Testis (tissue), 2 donors: ENCODE data around the gene LRTM2.

Experiments used
- CTCF ChIP-seq, 3 experiments: fragments of 450-650 bp in 2 of 3; fragments of 200-600 bp in 1 of 3; sonication (generic) in 1 of 3; IDR thresholded peaks; one replicate each; pipeline ENCODE4 v1.5.1; 2016 to 2019; ENCODE audit warnings: antibody characterized with exemption in 3 of 3, mild to moderate bottlenecking in 2 of 3, moderate library complexity in 1 of 3
- POLR2A ChIP-seq: fragments of 450-650 bp; IDR thresholded peaks from one replicate; pipeline ENCODE4 v1.6.1; 2017; ENCODE audit warnings: antibody characterized with exemption, mild to moderate bottlenecking, moderate library complexity

GRCh38 chr12:1877169-1877878 is 57.0 kb downstream of the LRTM2 start:
- no peak for TF ChIP-seq CTCF (IDR thresholded peaks at IDR 0.05)
- TF ChIP-seq POLR2A: no peak
